Measurements from ENCODE around the gene CCNC.

GRCh38 chr6:99608059-99608885 lies 39.8 kb upstream of the CCNC start:
- TF ChIP-seq ZBTB7A (IDR thresholded peaks at IDR 0.05; ENCODE audit: low read depth) (no peak), EP300 (IDR thresholded peaks at IDR 0.05; ENCODE audit: borderline replicate concordance) (no peak), TAF1 (IDR thresholded peaks at IDR 0.05; ENCODE audit: low read depth) (no peak), USF1 (IDR thresholded peaks at IDR 0.05) (no peak), CEBPB (IDR thresholded peaks at IDR 0.05) (no peak), FOXM1 (IDR thresholded peaks at IDR 0.05; ENCODE audit: borderline replicate concordance, low read depth) (no peak), TEAD4 (IDR thresholded peaks at IDR 0.05) (no peak), EGR1 (IDR thresholded peaks at IDR 0.05) (no peak), RAD21 (IDR thresholded peaks at IDR 0.05; ENCODE audit: low read depth) (no peak), YY1 (IDR thresholded peaks at IDR 0.05; ENCODE audit: low read depth) (no peak), CREB1 (IDR thresholded peaks at IDR 0.05; ENCODE audit: low read depth) (no peak), TCF12 (IDR thresholded peaks at IDR 0.05; ENCODE audit: low read depth) (no peak)
- TF ChIP-seq, protein P1, sequence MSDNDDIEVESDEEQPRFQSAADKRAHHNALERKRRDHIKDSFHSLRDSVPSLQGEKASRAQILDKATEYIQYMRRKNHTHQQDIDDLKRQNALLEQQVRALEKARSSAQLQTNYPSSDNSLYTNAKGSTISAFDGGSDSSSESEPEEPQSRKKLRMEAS (IDR thresholded peaks at IDR 0.05) = no peak
- TF ChIP-seq, protein P2, sequence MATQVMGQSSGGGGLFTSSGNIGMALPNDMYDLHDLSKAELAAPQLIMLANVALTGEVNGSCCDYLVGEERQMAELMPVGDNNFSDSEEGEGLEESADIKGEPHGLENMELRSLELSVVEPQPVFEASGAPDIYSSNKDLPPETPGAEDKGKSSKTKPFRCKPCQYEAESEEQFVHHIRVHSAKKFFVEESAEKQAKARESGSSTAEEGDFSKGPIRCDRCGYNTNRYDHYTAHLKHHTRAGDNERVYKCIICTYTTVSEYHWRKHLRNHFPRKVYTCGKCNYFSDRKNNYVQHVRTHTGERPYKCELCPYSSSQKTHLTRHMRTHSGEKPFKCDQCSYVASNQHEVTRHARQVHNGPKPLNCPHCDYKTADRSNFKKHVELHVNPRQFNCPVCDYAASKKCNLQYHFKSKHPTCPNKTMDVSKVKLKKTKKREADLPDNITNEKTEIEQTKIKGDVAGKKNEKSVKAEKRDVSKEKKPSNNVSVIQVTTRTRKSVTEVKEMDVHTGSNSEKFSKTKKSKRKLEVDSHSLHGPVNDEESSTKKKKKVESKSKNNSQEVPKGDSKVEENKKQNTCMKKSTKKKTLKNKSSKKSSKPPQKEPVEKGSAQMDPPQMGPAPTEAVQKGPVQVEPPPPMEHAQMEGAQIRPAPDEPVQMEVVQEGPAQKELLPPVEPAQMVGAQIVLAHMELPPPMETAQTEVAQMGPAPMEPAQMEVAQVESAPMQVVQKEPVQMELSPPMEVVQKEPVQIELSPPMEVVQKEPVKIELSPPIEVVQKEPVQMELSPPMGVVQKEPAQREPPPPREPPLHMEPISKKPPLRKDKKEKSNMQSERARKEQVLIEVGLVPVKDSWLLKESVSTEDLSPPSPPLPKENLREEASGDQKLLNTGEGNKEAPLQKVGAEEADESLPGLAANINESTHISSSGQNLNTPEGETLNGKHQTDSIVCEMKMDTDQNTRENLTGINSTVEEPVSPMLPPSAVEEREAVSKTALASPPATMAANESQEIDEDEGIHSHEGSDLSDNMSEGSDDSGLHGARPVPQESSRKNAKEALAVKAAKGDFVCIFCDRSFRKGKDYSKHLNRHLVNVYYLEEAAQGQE (IDR thresholded peaks at IDR 0.05; ENCODE audit: low read depth) = no peak
